LNCaP clone FGC (cell line): ENCODE data around the gene SELENON.
A peak's percentile ranks its signal among the peaks of the same experiment; 100 is the strongest.

ENCODE experiments used
- DNase-seq: peaks from one replicate; pipeline ENCODE4 v3.0.0-alpha.2; 2011; ENCODE audit warnings: low read depth
- H3K4me3 ChIP-seq: 2 replicates; pipeline ENCODE4 v1.5.1; 2011; ENCODE audit warnings: mild to moderate bottlenecking, low read depth, low read length, control low read depth
- TF ChIP-seq, protein P1 (sequence below): IDR thresholded peaks from 2 replicates; pipeline ENCODE4 v1.5.1; 2012; ENCODE audit warnings: mild to moderate bottlenecking; ENCODE audit not compliant: control insufficient read depth, insufficient read depth; ENCODE audit errors: extremely low read depth

The SELENON gene

DNA sequence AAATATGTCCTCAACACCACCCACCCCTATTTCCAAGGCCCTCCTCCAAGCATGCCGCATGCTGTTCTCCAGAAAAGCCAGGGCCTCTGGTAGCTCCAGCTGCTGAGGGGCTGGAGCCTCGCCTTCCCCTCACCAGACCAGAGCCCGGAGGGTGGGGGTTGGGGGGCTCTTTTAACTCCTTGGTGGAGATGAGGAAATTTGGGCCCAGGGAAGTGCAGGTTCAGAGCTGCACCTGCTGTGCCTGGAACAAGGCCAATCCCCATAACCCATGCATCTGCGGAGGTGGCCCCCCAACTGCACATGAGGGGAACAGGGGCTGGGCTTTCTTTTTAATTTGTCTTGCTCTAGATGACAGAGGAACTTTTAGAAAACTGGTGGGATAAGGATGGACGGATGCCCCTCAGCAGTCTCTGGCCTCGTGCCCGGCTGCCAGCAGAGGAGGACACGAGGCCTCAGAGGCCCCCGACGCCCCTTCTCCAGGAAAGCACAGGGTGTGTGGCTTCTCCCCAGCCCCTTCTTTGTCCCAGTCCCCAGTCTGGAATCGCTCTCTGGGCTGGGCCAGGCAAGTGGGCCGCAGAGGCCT is 550 bp upstream of the SELENON start:
- TF ChIP-seq, protein P1, sequence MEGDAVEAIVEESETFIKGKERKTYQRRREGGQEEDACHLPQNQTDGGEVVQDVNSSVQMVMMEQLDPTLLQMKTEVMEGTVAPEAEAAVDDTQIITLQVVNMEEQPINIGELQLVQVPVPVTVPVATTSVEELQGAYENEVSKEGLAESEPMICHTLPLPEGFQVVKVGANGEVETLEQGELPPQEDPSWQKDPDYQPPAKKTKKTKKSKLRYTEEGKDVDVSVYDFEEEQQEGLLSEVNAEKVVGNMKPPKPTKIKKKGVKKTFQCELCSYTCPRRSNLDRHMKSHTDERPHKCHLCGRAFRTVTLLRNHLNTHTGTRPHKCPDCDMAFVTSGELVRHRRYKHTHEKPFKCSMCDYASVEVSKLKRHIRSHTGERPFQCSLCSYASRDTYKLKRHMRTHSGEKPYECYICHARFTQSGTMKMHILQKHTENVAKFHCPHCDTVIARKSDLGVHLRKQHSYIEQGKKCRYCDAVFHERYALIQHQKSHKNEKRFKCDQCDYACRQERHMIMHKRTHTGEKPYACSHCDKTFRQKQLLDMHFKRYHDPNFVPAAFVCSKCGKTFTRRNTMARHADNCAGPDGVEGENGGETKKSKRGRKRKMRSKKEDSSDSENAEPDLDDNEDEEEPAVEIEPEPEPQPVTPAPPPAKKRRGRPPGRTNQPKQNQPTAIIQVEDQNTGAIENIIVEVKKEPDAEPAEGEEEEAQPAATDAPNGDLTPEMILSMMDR, result no peak
- no peak for DNase-seq
- no peak overlapping the region for H3K4me3 ChIP-seq

DNA sequence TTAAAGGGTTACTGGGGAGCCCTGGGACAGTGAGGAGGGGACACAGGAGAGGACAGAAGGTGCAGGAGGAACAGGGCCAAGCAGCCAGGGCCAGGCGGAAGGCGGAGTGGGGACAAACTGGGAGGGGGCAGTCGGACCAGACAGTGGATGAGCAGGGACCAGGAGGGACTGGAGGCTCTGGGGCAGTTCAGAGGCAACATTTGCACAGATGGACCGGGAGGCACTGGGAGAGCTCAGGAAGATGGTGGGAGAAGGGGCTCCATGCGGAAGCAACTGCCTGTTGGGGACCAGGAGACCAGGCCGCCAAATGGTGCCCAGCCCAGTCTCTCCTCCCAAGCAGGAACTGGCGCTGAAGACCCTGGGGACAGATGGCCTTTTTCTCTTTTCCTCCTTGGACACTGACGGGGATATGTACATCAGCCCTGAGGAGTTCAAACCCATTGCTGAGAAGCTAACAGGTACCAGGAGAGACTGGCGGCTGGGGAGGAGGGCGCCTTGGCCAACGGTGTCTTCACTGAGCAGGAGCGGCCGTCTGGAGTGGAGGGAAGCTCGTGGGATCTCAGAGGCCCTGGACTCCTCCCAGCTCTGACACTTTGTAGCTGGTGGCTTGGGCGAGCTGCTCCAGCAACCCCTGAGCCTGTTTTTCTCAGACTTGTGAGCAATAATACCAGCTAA is 847 bp downstream of the SELENON start:
- peak overlapping the region; percentile 53 for H3K4me3 ChIP-seq
- no peak for DNase-seq
- TF ChIP-seq, protein P1, result no peak

DNA sequence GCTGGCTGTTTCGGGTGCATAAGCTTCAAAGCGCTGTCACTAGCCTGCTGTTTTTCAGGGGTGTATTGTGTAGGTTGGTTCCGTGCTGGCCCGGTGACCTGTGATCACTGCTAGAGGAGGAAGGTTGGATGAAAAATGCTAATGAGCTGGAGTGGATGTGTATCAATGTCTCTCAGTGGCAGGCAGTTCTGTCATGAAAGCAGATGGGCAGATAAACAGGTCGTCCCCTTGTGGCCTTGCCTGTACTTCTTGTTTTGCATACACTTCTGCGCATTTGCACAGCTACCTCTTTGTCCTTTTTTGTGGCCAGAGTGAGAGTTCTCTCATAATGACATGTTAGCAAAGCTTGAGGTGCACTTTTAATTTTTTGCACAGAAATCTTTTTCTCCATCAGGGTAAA is 2.9 kb downstream of the SELENON start:
- TF ChIP-seq, protein P1, result no peak
- H3K4me3 ChIP-seq, result no peak overlapping the region
- DNase-seq, result no peak

DNA sequence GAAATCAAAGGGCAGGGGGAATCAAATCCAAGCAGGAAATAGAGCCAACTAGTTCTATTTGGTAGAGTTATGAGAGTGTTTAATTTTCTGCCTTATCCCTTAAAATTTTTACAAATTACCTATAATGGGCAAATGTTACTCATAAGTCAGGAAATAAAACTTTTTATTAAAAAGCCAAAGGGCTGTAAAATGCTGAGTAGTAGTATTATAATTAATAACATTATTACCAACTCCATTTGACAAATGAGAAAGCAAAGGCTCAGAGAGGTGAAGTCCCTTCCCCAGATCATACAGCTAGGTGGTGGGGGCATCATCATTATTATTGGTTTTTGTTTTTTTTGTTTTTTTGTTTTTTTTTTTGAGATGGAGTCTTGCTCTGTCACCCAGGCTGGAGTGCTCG is 3.4 kb downstream of the SELENON start:
- H3K4me3 ChIP-seq, result no peak overlapping the region
- TF ChIP-seq, protein P1, result no peak
- no peak for DNase-seq

DNA sequence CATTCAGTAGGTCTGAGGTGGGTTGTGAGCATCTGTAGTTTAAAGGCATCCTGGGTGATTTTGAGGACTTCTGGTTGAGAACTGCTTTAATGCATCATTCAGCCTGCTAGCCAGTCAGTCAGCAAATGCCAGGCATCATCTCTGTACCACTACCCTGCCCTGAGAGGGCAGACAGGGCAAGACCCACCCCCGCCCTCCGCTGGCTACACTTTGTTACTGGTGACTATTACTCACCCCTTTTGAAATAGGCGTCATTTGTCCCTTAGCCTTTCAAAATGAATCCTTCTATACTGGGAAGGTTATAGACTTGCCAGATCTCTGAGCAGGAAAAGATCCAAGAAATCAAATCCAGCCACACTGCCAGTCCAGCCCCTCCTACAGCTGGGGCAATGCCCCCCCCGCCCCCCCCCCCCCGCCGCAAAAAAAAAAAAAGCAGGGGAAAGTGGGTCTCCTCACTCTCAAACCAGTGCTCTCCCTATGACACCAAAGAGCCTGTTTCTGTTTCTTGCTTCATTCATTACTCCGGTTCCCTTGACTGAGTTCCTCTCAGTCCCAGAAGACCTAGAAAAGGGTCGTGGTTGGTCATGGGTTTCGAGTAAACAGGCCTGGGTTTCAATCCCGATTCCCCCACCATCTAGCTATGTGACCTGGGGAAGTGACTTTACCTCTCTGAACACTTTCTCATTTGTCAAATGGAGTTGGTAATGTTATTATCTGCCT is 4.4 kb downstream of the SELENON start:
- no peak overlapping the region for H3K4me3 ChIP-seq
- TF ChIP-seq, protein P1, result no peak
- no peak for DNase-seq

DNA sequence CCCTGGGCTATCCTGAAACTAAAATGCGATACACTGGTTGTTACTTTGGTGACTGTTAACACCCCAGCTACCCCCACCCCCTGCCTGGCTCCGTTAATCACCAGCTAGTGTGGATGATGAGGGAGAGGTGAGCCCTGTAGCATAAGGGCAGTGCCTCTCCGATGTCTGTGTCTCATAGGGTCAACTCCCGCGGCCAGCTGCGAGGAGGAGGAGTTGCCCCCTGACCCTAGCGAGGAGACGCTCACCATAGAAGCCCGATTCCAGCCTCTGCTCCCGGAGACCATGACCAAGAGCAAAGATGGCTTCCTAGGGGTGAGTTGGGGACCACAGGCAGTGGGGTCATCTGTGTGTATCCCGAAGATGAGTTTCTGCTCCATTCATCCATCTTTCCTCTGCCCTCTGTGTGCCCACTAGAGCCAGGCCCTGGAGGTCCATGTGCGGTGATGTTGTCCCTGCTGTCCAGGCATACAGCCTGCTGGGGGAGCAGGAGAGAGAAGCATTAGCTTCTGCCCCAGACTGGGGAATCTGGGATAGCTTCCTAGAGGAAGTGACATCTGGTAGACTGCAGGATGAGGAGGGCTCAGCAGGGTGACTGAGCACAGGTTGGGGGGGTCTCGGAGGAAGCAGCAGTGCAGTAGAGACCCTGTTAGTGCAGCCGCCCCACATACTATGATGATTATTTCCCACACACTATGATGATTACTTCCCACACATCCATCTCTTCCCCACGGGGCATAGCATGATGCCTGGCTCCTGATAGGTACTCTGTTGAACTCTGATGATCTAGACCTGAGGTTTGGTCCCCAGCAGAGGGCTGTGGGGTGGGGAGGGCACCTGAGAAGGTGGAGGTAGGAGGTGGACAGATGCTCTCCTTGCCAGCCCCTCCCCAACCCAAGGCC is 5.2 kb downstream of the SELENON start:
- TF ChIP-seq, protein P1, result no peak
- no peak overlapping the region for H3K4me3 ChIP-seq
- DNase-seq, result no peak
